CD4-positive, alpha-beta T cell (primary cell): ENCODE results near the gene RAMP1. TPM values are rescaled to one million over a fixed set of nuclear protein-coding genes. Genes with fewer than 3 reads are reported as not detected.

Source experiments
- ATAC-seq: fragments of 200-7000 bp; cut with Tn5 transposase; one replicate; pipeline ENCODE4 v1.10.0; 2022; ENCODE audit warnings: mild to moderate bottlenecking; ENCODE audit not compliant: poor library complexity
- CTCF ChIA-PET: fragments of 350-600 bp; sonication (Branson Sonifier 250); formaldehyde crosslinking; loops from one replicate; lab custom pipeline; 2021; ENCODE audit warnings: antibody characterized with exemption, inconsistent platforms; lab: Charles Lee
- POLR2A ChIA-PET: fragments of 350-600 bp; sonication (Branson Sonifier 250); formaldehyde crosslinking; loops from one replicate; lab custom pipeline; 2021; ENCODE audit warnings: antibody characterized with exemption, inconsistent platforms; lab: Charles Lee
- DNase-seq, 14 experiments: peaks; one replicate each; pipeline ENCODE4 v3.0.0-alpha.2; 2013 to 2020; ENCODE audit warnings: mixed read lengths in 2 of 14
- H3K27ac ChIP-seq, 2 donors: one replicate each; pipeline versions ENCODE4 v1.5.1 to v1.7.0; 2013; ENCODE audit warnings: low read length in 2 of 2, low read depth in 1 of 2, mild to moderate bottlenecking in 1 of 2
- H3K27me3 ChIP-seq, 2 experiments: 1 replicate in 1 of 2; 2 replicates in 1 of 2; pipeline versions ENCODE4 v1.6.1 to v1.7.0; 2013; ENCODE audit warnings: low read length in 2 of 2, control low read depth in 1 of 2, mild to moderate bottlenecking in 1 of 2, moderate library complexity in 1 of 2; ENCODE audit not compliant: insufficient read depth in 2 of 2, control insufficient read depth in 1 of 2
- H3K36me3 ChIP-seq: one replicate; pipeline ENCODE4 v1.6.1; 2013; ENCODE audit warnings: low read length, control low read depth; ENCODE audit not compliant: insufficient read depth
- H3K4me1 ChIP-seq: one replicate; pipeline ENCODE4 v1.6.1; 2013; ENCODE audit warnings: low read length, control low read depth; ENCODE audit not compliant: insufficient read depth
- H3K4me3 ChIP-seq: one replicate; pipeline ENCODE4 v1.5.1; 2013; ENCODE audit warnings: mild to moderate bottlenecking, low read length, moderate library complexity
- H3K9me3 ChIP-seq, 2 experiments: 1 replicate in 1 of 2; 2 replicates in 1 of 2; pipeline versions ENCODE4 v1.6.1 to v1.7.0; 2013; ENCODE audit warnings: low read length in 2 of 2, mild to moderate bottlenecking in 2 of 2, control low read depth in 1 of 2, moderate library complexity in 1 of 2; ENCODE audit not compliant: control insufficient read depth in 1 of 2, insufficient read depth in 1 of 2
- H3K27ac Mint-ChIP-seq: one replicate; pipeline ENCODE4 v1.8.0; 2020; ENCODE audit warnings: mixed read lengths
- H3K27me3 Mint-ChIP-seq: one replicate; pipeline ENCODE4 v1.8.0; 2021; ENCODE audit warnings: mixed read lengths
- H3K36me3 Mint-ChIP-seq: one replicate; pipeline ENCODE4 v1.8.0; 2021; ENCODE audit warnings: low read depth, mixed read lengths
- H3K4me1 Mint-ChIP-seq: one replicate; pipeline ENCODE4 v1.8.0; 2021; ENCODE audit warnings: low read depth, mixed read lengths
- H3K4me3 Mint-ChIP-seq: one replicate; pipeline ENCODE4 v1.8.0; 2020; ENCODE audit warnings: mild to moderate bottlenecking, mixed read lengths
- H3K9me3 Mint-ChIP-seq: one replicate; pipeline ENCODE4 v1.8.0; 2020; ENCODE audit warnings: mixed read lengths
- CTCF ChIP-seq: fragments of 200-600 bp; IDR thresholded peaks from one replicate; pipeline ENCODE4 v1.8.0; 2022; ENCODE audit warnings: antibody characterized with exemption, mild to moderate bottlenecking
- intact Hi-C, 2 experiments: fragments of 100-400 bp; cut with DNase I in 1 of 2; cut with micrococcal nuclease in 1 of 2; formaldehyde crosslinking; loops; one replicate each; pipeline versions ENCODE4 v1.15.1 to v1.9.0; 2023 to 2025; cut with DNase I, micrococcal nuclease
- total RNA-seq, 174 experiments: library from RNA in 2 of 174; stranded (reverse) in 2 of 174; gene quantifications; one replicate each; pipeline ENCODE4 v1.2.3 and lab custom pipeline; 2021 to 2026

RAMP1 gene
- total RNA-seq, 2 experiments from 2014 or later, result not detected

- no peaks in the 10 kb centered on the region for H3K27me3 Mint-ChIP-seq
- ChIA-PET CTCF (no interaction called here), POLR2A (no interaction called here)
- H3K36me3 Mint-ChIP-seq, result no peaks in the 10 kb centered on the region
- no peak for ATAC-seq
- intact Hi-C loops, result no loop called here
- no peak for DNase-seq
- peaks cover 5% of the 10 kb centered on the region for H3K4me1 Mint-ChIP-seq
- Histone ChIP-seq H3K27me3 (no peaks in the 10 kb centered on the region), H3K27ac (no peak overlapping the region), H3K4me1 (peaks cover 7% of the 10 kb centered on the region), H3K36me3 (no peaks in the 10 kb centered on the region), H3K4me3 (no peak overlapping the region), H3K9me3 (no peaks in the 10 kb centered on the region)
- no peak overlapping the region for H3K4me3 Mint-ChIP-seq
- no peak overlapping the region for H3K27ac Mint-ChIP-seq
- TF ChIP-seq CTCF, result no peak
- H3K9me3 Mint-ChIP-seq, result no peaks in the 10 kb centered on the region
Measured at GRCh38 chr2:237889811-237890210, 30.4 kb downstream of the RAMP1 start.

GRCh38 chr2:237892478-237892877, 33.1 kb downstream of the RAMP1 start:
- H3K4me1 ChIP-seq, result peaks cover 10% of the 10 kb centered on the region
- intact Hi-C loops, result no loop called here
- H3K27me3 ChIP-seq, result no peaks in the 10 kb centered on the region
- Mint-ChIP-seq H3K9me3 (no peaks in the 10 kb centered on the region), H3K27me3 (no peaks in the 10 kb centered on the region), H3K4me1 (peaks cover 8% of the 10 kb centered on the region), H3K4me3 (no peak overlapping the region), H3K27ac (peak overlapping the region; percentile 21), H3K36me3 (no peaks in the 10 kb centered on the region)
- ATAC-seq (no peak), DNase-seq (no peak)
- no peak for TF ChIP-seq CTCF
- no peaks in the 10 kb centered on the region for H3K36me3 ChIP-seq
- no peaks in the 10 kb centered on the region for H3K9me3 ChIP-seq
- POLR2A ChIA-PET, result no interaction called here
- no peak overlapping the region for H3K4me3 ChIP-seq
- no peak overlapping the region for H3K27ac ChIP-seq
- CTCF ChIA-PET, result no interaction called here

GRCh38 chr2:237892984-237893595, 33.7 kb downstream of the RAMP1 start:
- Histone ChIP-seq H3K4me1 (peaks cover 13% of the 10 kb centered on the region), H3K9me3 (no peaks in the 10 kb centered on the region), H3K27me3 (no peaks in the 10 kb centered on the region), H3K36me3 (no peaks in the 10 kb centered on the region), H3K27ac (no peak overlapping the region), H3K4me3 (no peak overlapping the region)
- Mint-ChIP-seq H3K27me3 (no peaks in the 10 kb centered on the region), H3K36me3 (no peaks in the 10 kb centered on the region), H3K4me1 (peaks cover 13% of the 10 kb centered on the region), H3K9me3 (no peaks in the 10 kb centered on the region), H3K27ac (peak overlapping the region; percentile 21), H3K4me3 (peak overlapping the region; percentile 15)
- ATAC-seq (no peak), DNase-seq (no peak)
- ChIA-PET CTCF (no interaction called here), POLR2A (no interaction called here)
- intact Hi-C loops, result no loop called here
- TF ChIP-seq CTCF, result no peak
